Fibroblast of skin of left biceps (primary cell): ENCODE results near the gene NCOA7.
"Not testable (repeated sequence)": the region's sequence is repeated elsewhere in the genome, so short reads cannot be mapped to it uniquely, and the experiment has no call there.

Source experiments
- DNase-seq, 2 experiments: peaks; one replicate each; pipeline ENCODE4 v3.0.0-alpha.2; 2013; ENCODE audit warnings: low read depth in 2 of 2

NCOA7 gene

GRCh38 chr6:125791151-125791819 lies 525 bp downstream of the NCOA7 start:
- no peak for DNase-seq

GRCh38 chr6:125791820-125792165 lies 1.0 kb downstream of the NCOA7 start:
- DNase-seq = no peak

GRCh38 chr6:125792172-125792571 lies 1.4 kb downstream of the NCOA7 start:
- DNase-seq = no peak

GRCh38 chr6:125792680-125793079 lies 1.9 kb downstream of the NCOA7 start:
- no peak for DNase-seq

GRCh38 chr6:125793280-125793679 lies 2.5 kb downstream of the NCOA7 start:
- DNase-seq = no peak

GRCh38 chr6:125793863-125794262 lies 3.1 kb downstream of the NCOA7 start:
- DNase-seq = no peak

- no peak for DNase-seq
These were observed 3.8 kb downstream of the NCOA7 start for GRCh38 chr6:125794342-125795137.

- no peak for DNase-seq
These were observed 4.5 kb downstream of the NCOA7 start for GRCh38 chr6:125795301-125795700.

GRCh38 chr6:125797120-125797885 lies 6.5 kb downstream of the NCOA7 start:
- no peak for DNase-seq

GRCh38 chr6:125797886-125798444 lies 7.2 kb downstream of the NCOA7 start:
- no peak for DNase-seq

GRCh38 chr6:125798734-125799508 lies 8.2 kb downstream of the NCOA7 start:
- DNase-seq = no peak

- no peak for DNase-seq
These were observed 11.6 kb downstream of the NCOA7 start for GRCh38 chr6:125802383-125802782.

GRCh38 chr6:125802943-125803377 lies 12.2 kb downstream of the NCOA7 start:
- DNase-seq = no peak

- DNase-seq = no peak
These were observed 13.5 kb downstream of the NCOA7 start for GRCh38 chr6:125804264-125804663.

GRCh38 chr6:125804866-125805425 lies 14.2 kb downstream of the NCOA7 start:
- DNase-seq = not testable (repeated sequence)

GRCh38 chr6:125806813-125807212 lies 16.1 kb downstream of the NCOA7 start:
- DNase-seq = no peak

- DNase-seq = no peak
These were observed 16.5 kb downstream of the NCOA7 start for GRCh38 chr6:125807293-125807692.

GRCh38 chr6:125808060-125808459 lies 17.3 kb downstream of the NCOA7 start:
- DNase-seq = no peak

GRCh38 chr6:125808591-125808990 lies 17.8 kb downstream of the NCOA7 start:
- DNase-seq = no peak

GRCh38 chr6:125809570-125810170 lies 18.9 kb downstream of the NCOA7 start:
- DNase-seq = no peak

- no peak for DNase-seq
These were observed 19.7 kb downstream of the NCOA7 start for GRCh38 chr6:125810445-125810844.
